ENCODE data around the gene IL1RN.

Gene IL1RN

DNA sequence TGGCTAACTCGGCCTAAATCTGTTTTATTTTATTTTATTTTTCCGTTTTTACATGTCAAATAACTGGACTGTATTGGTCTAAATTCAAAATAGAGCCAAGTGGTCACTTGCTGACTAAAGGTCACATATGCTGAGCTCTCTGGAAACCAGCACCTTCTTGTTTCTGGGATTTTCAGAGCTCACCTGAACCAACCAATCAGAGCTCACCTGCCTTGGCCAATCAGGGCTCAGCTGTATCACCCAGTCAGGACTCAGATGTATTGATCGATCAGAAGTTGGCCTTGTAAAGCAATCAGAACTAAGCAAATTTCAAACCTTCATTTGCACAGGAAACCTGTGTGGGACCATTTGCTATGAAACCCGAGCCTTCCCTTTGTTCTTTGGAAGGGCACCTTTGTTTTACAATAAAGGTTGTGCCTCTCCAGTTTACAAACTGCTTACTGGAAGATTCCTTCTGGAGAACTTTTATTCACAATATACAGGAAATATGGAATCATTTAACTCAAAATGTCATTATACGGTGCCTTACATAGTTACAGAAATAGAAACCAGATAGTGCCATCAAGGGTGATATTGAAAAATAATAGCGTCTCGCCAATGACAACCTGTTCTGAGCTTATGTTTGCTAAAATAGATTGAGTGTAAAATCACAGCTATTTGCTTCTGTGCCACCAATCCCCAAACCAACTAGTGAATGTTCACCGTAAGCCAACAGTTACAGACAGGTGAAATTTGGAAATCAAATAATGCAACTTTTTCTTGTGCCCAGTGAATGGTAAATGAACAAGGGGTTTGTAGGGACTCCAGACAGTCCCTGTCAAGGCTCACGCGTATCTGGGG, 29.1 kb downstream of the IL1RN start:
- peak in 4 of 51 donors; percentile 1 to 45 (median 18) for DNase-seq

DNA sequence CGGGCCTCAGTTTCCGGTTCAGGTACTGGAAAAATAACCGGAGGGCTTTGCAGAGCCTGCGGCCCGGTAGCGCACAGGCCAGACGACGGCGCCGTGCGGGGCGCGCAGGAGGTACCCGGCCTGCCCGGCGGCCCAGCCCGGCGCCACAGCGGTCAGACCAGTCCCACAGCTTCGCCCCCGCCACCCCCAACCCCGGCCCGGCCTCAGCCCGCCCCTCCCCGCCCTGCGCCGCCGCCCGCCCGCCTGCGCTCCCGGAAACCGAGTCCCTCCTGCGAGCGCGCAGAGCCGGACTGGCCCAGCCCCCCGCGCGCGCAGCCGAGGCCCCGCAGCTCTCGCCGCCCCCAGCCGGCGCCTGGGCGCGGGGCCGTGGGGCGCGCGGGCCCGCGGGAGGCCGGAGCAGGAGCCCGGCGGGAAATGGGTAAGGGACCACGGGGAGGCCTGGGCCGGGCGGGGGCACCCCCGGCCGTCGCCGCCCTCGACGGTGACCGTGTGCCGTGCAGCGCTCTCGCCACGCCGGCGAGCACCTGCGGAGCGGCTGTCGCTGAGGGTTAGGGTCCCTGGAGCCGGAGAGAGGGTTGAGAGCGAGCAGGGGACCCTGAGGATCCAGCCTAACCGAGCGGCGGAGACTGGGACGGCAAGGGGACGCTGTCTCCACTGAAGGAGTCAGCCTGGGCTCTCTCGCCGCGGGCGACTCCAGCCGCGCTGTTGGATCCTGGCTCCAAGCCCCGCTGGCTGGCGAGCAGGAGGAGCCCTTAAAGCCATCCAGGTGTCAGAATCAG, 29.9 kb downstream of the IL1RN start:
- DNase-seq: peak in 9 of 51 donors; percentile 12 to 47 (median 17)

DNA sequence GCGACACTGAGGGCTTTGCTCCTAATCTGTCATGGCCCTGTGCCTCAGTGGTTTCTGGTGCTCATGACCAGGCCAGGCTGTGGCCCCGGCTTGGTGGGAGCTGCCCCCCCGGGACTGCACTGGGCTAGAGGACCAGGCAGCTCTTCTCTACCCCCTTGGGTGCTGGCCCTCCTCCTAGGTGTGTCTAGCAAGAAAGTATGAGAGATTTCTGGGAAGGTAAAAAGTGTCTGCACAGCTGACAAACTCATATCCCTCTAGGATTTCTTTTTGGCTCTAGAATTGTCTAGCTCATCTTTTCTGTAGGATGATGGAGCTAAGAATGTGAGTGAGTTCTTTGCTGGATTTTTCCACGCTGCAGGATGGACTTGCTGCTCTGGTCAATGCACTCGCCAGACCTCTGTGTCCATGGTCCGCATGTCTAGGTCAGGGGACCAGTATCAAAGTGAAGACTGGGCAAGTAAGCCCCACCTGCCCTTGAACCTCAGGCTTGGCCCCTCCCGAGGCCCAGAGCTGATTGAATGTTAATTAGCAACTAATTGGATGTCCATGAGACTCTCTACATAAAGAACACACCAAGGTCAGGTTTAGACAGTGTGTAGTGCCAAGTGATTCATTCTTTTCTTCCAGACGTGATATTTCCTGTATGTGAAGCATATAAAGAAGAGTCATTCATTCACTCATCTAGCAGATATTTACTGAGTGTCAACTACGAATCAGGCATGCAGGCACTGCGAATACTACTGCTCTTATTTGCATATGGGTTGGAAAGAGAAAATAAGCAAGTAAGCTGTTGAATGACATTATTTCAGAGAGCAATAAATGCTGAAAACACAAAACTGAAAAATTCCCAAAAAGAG, 30.7 kb downstream of the IL1RN start:
- DNase-seq: no peak

DNA sequence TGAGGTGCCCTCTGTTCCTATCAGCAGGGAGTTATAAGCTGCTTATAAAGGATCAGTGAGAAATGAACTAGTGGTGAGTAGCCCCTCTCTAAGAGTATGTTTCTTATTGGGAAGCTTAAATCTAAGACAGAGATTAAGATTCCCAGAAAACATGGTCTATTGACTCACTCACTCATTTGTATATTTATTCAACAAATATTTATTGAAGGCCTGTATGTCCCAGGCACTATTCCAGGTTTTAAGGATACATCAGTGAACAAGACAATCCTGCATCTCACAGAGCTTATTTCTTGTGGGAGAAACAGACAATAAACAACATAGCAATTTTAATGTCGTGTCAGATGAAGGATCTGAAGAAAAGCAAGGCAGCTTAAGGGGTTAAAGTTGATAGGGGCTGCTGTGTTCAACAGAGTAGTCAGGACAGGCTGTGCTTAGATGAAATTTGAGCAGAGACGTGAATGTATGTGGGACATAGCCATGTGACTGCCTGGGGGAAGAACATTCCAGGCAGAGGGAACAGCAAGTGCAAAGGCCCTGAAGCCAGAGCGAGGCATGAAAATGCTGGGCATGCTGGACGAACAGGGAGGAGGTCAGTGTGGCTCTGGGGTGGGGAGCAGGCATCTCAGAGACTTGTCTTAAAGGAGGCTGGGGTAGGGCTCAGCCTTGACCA, 31.6 kb downstream of the IL1RN start:
- no peak for DNase-seq

DNA sequence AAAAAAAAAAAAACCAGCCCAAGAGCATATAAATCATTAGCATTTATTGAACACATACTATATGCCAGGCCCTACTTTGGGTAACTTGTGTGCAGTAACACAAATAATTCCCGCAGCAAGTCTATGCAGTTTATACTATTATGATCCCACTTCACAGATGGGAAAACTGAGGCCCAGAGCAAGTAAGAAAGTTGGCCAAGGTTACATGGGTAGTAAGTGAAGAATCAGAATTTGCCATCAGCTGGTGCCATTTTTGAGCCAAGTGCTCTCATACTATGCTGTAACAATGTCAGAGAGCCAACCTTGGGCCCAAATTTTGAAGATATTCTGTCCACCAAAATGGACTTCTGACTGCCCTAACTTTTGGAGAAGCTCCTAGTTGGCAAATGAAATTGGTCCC, 32.9 kb downstream of the IL1RN start:
- no peak for DNase-seq

DNA sequence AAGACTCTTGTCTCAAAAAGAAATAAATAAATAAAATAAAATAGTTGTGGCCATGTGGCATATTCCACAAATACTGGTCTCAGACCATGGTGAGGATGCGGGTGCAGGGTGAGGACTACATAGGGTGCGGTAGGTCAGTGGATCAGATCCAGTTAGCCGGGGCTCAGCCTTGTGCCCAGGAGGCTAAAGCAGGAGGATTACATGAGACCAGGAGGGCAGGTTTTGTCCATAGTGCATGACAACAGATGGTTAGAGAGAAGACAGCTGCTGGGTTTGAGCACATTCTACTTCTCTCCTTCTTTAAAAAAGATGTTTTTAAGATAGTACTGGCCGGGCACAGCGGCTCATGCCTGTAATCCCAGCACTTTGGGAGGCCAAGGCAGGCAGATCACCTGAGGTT, 33.6 kb downstream of the IL1RN start:
- DNase-seq: no peak

DNA sequence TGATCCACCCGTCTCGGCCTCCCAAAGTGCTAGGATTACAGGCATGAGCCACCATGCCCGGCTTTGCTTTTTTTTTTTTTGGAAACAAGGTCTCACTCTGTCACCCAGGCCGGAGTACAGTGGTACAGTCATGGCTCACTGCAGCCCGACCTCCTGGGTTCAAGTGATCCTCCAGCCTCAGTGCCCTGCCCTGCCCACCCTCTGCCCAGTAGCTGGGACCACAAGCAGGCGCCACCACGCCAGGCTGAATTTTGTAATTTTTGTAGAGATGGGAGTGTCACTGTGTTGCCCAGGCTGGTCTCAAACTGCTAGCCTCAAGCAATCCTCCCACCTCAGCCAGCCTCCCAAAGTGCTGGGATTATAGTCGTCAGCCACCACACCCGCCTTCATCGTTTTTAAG, 34.8 kb downstream of the IL1RN start:
- no peak for DNase-seq

DNA sequence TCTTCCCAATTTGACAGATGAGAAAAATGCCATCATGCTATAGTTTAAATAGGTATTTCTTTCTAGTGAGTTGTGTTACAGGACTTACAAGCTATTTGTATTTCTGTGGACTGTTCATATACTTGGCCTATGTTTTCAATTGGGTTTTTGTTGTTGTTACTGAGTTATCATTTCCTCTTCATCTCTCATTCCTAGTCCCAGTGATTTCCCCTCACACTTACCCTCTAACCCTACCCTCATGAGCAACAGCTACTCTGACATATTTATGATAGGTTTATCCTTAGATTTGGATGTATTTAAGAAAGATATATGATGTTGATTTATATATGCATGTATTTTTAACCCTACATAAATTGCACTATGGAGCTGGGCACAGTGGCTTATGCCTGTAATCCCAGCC, 35.5 kb downstream of the IL1RN start:
- no peak for DNase-seq

DNA sequence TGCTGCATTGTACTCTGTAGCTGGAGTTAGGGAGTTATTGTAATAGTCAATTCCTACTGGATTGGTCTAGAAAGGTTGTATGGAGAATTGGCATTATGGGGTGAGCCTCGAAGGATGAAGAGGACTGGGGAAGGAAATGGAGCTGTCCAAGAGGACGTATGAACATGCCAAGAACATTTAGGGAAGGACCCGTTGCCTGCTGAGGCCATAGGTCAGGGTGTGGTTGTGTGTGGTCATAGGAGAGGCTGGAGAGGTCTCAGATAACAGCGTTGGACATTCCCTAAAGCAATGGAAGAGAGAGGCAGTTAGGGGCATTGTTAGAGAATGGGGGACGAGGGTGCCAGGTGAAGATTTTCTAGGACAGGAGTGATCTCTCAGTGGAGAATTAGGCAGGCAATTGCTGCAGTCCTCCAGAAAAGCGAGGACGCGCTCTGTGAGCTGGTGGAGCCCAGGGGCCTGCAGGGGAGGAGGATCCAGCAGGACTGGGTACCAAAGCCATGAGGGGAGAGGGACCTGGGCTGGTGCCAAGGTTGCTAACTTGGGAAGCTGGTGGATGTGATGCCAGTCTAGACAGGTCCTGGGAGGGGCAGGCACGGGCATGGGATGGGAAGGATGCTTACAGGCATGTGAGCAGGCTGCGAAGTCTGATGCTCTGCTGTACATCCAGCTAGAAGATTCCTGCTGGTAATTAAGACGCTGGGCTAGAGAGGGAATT, 37.0 kb downstream of the IL1RN start:
- DNase-seq: no peak

DNA sequence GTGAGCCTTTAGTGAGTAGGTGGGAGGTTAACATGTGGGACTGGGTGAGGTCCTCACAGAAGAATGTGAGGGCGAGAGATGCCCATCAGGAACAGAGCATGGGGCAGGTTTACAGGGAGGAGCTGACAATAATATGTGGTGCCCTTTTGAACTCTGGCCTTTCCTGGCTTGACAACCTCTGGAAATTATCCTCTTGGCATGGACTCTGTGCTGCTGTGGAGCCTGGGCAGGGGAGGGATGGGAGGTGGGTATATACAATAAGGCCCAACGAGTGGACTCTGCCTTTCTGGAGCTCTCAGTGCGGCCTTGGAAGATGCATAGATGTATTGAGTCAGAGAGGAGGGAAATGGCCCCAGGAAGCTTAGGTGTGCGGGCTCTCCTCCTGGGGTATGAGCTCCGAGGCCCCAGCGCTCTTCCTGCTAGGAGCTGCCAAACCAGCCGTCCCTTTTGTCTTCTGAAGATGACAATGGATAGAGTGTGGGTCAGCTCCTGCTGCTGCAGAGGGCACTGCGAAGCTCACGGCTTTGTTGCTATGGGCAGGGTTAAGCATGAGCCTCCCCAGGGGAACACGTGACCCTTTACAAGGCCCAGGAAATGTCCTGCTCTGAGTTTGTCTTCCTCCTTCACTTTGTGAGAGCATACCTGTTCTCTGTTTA, 37.7 kb downstream of the IL1RN start:
- no peak for DNase-seq

DNA sequence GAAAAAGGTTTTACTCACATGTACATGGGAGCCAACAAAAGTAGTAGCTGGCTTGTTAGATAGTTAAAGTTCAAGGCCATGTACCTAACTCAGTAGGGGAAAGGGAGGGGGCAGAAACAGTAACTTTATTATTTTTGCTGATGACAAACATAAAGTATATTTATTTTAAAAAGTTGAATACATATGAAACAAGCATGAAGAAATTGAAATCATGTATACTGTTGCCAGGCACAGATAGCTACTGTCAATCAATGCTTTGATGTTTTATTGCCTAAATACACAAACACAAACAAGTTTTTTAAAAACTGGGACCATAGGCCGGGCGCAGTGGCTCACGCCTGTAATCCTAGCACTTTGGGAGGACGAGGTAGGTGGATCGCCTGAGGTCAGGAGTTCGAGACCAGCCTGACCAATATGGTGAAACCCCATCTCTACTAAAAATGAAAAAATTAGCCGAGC, 38.8 kb downstream of the IL1RN start:
- no peak for DNase-seq

DNA sequence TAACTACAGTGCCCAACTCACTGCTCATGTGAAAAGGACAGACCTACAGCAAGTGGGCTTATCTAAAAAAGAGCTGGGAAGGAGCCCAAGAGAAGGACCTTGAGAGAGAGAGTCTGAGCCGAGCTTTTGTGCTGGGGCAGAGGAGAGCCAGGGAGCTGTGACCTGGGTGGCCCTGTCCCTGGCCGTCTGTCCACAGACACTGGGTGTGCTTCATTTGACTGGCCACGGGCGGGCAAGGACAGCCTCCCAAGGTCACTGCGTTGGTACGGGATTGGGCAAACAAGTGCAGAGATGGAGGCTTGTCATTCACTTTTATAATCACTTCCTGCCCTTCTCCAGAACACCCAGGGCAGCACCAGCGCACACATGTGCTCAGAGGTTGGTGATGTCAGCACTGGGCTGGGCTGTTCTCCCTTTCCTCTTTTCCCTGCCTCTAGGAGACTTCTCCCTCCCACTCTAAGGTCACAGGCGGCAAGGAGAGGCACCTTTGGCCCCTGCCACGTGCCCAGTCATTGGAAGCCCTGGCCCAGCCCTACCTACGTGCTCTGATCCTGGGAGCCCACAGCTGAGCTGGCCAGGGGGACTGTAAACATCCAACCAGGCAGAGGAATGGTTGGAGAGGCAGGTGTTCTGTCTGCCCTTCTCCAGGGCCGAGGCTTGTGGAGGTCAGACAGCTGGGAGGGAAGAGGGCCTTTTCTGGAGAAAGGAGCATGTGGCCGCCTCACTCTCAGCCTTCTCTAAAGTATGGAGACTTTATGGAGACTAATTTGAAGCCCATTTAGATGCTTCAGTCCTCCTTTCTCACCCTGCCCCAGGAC, 39.9 kb downstream of the IL1RN start:
- no peak for DNase-seq

DNA sequence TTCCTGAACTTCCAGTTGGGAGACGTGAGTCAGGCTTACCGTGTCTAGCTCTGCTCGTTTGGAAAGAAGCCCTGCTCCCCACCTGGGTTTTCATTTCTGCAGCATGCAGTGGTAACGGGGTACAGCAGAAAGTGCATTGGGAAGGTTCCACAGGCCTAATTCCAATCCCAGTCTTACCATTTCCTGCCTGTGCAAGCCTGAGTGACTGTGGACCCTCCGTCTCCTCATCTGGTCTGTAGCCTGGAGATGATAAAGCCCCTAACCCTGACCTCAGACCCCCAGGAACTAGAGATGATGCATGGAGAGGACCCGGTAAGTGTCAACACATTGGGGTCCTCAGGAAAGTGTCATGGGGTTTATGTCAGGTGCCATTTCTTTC, 40.6 kb downstream of the IL1RN start:
- no peak for DNase-seq

DNA sequence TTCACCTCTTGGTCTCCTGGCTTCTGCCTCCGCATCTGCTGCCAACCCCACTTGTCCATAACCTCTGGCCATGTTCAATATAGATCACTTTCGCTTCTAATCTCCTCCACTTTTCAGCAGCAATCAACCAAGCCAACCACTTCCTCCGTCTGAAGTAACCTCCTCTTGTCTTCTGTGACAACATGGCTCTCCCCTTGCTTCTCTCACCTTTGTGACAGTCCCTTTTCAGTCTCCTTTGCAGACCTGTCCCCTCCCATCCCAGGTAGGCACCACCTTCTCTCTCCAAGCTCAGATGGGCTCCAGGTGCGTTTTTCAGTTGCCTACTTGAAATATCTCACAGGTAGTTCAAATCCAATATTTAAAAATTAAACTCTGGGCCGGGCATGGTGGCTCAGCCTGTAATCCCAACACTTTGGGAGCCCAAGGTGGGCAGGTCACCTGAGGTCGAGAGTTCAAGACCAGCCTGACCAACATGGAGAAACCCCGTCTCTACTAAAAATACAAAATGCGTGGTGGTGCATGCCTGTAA, 41.7 kb downstream of the IL1RN start:
- DNase-seq: no peak

DNA sequence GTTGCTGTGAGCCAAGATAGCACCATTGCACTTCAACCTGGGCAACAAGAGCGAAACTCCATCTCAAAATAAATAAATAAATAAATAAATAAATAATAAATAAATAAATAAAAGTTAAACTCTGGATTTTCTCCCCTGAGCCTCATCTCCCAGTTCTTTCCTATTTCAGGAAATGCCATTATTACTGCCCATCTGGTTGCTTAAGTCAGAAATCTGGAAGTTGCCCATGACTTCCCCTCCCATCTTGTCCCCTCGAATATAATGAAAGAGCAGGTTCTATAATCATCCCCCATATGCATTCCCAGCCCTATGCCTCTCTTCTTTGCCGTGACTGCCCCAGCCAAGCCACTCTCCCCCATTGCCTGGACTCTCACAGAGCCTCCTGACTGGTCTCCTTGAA, 42.2 kb downstream of the IL1RN start:
- no peak for DNase-seq

DNA sequence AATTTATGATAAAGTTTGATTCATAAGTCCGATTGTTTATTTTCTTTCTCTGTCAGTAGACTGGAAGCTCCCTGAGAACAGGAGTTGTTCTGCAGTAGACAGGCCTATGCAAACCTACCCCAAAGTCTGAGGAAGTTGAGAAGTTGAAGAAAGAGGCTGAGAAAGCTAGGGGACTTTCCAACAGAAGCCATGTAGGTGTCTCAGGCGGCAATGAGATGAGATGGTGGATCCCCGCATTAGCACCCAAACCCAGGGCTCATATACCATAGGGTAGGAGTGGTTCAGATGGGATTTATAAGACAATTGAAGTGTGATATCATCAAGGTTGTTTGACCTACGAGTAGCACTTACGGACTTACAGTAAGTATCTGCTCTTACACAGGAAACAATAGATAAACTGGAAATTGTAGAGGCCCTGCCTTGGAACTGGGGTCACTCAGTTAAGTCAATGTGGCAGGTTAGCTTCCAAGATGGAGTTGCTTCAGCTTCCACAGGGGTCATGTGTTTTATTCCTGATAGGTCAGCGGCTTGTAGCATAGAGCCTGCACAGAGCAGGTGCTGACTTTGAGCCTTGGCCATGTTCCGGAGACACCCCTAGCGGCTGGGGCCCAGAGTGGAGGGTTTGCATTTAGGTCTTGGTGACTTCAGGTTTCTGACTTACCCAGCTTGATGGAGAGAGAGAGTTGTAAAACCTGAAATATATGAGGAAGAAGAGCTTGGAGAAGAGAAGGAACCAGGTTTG, 44.1 kb downstream of the IL1RN start:
- DNase-seq: no peak

DNA sequence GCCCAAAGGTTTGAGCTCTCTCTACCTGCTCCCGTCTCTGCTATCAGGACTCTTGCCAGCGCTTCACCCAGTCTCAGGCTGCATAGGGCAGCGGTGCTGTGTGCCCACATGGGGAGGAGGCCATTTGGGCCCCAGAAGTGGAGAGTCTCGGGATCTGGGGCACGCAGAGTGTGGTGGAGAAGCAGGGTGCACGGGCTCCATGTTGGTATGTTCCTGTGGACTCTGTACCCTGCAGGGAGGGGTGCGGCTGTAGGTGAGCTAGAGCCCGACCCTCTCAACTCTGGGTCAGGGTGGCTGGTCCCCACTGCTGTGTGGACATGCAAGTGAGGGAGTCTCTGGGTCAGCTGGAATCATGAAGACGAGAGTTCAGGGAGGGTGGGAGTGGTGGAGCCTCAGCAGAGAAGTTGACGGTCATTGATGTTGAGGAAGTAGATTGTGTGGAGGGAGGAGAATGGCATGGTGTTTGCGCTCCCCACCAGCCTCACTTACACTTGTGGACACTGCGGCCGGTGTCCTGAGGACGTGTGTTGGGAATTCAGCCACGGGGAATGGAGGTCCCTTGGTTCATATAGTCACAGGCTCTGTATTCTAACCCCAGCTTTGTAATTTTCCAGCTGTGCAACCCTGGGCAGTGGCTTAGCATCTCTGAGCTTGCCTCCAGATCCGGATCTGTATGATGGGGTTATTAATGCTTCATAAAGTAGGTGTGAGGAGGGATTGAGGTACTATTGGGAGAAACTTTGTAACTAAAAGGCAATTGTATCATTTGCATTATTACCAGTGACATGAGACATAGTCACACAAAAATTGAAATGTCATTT, 45.5 kb downstream of the IL1RN start:
- DNase-seq: no peak

Data from hypothalamus (tissue), 51 donors.